GM19324 (cell line): ENCODE data around the gene CACNA1H.

Experiments used
- ATAC-seq: cut with Tn5 transposase; IDR thresholded peaks from one replicate; pipeline ENCODE4 v1.9.1; 2021; ENCODE audit warnings: mild to moderate bottlenecking, moderate library complexity; ENCODE audit not compliant: unreplicated experiment, low FRiP score

The CACNA1H gene

GRCh38 chr16:1171001-1171400 lies 18.1 kb downstream of the CACNA1H start:
- no peak for ATAC-seq

GRCh38 chr16:1171854-1172428 lies 19.0 kb downstream of the CACNA1H start:
- ATAC-seq = no peak

GRCh38 chr16:1172651-1173050 lies 19.7 kb downstream of the CACNA1H start:
- ATAC-seq = no peak

GRCh38 chr16:1173788-1174451 lies 21.0 kb downstream of the CACNA1H start:
- no peak for ATAC-seq

- no peak for ATAC-seq
Measured at GRCh38 chr16:1174477-1175357, 21.8 kb downstream of the CACNA1H start.

GRCh38 chr16:1175566-1176279 lies 22.8 kb downstream of the CACNA1H start:
- no peak for ATAC-seq

GRCh38 chr16:1176280-1176897 lies 23.5 kb downstream of the CACNA1H start:
- no peak for ATAC-seq

GRCh38 chr16:1177053-1177452 lies 24.1 kb downstream of the CACNA1H start:
- ATAC-seq = no peak

- no peak for ATAC-seq
Measured at GRCh38 chr16:1177750-1178149, 24.8 kb downstream of the CACNA1H start.

GRCh38 chr16:1178295-1178910 lies 25.5 kb downstream of the CACNA1H start:
- no peak for ATAC-seq

- no peak for ATAC-seq
Measured at GRCh38 chr16:1180549-1181403, 27.9 kb downstream of the CACNA1H start.

GRCh38 chr16:1181404-1182315 lies 28.8 kb downstream of the CACNA1H start:
- no peak for ATAC-seq

- no peak for ATAC-seq
Measured at GRCh38 chr16:1182316-1182671, 29.4 kb downstream of the CACNA1H start.

- ATAC-seq = no peak
Measured at GRCh38 chr16:1182950-1183907, 30.3 kb downstream of the CACNA1H start.

- no peak for ATAC-seq
Measured at GRCh38 chr16:1184156-1184868, 31.4 kb downstream of the CACNA1H start.

GRCh38 chr16:1184980-1185379 lies 32.1 kb downstream of the CACNA1H start:
- ATAC-seq = no peak
